Measurements from ENCODE around the gene KRTAP4-1. TPM values are rescaled to one million over a fixed set of nuclear protein-coding genes. Genes with fewer than 3 reads are reported as not detected.

The KRTAP4-1 gene
- total RNA-seq, 1 experiment from 2014 or later, result not detected

- no peak overlapping the region for H3K4me3 Mint-ChIP-seq (ENCODE audit: low read depth, unreplicated experiment)
- intact Hi-C loops (cut with micrococcal nuclease; ENCODE audit: unreplicated experiment), result no loop called here
- no peak for TF ChIP-seq CTCF (IDR thresholded peaks at IDR 0.05; ENCODE audit: unreplicated experiment)
- DNase-seq, result no peak
- CTCF ChIA-PET, result no interaction called here
- no peak overlapping the region for H3K27ac Mint-ChIP-seq (ENCODE audit: unreplicated experiment)
- no peaks in the 10 kb centered on the region for H3K27me3 Mint-ChIP-seq (ENCODE audit: unreplicated experiment)
- H3K4me1 Mint-ChIP-seq (ENCODE audit: low read depth, unreplicated experiment), result no peaks in the 10 kb centered on the region
- no peaks in the 10 kb centered on the region for H3K36me3 Mint-ChIP-seq (ENCODE audit: insufficient read depth, unreplicated experiment)
- no TSS peak for BruUV-seq (replicated peaks)
- H3K9me3 Mint-ChIP-seq (ENCODE audit: low read depth, unreplicated experiment), result no peaks in the 10 kb centered on the region
Measured at GRCh38 chr17:41226051-41226450, 41.3 kb upstream of the KRTAP4-1 start.

GRCh38 chr17:41223821-41224220 lies 39.1 kb upstream of the KRTAP4-1 start:
- CTCF ChIA-PET, result no interaction called here
- TF ChIP-seq CTCF (IDR thresholded peaks at IDR 0.05; ENCODE audit: unreplicated experiment), result no peak
- no peaks in the 10 kb centered on the region for H3K36me3 Mint-ChIP-seq (ENCODE audit: insufficient read depth, unreplicated experiment)
- no TSS peak for BruUV-seq (replicated peaks)
- no peaks in the 10 kb centered on the region for H3K4me1 Mint-ChIP-seq (ENCODE audit: low read depth, unreplicated experiment)
- no peak overlapping the region for H3K27ac Mint-ChIP-seq (ENCODE audit: unreplicated experiment)
- H3K4me3 Mint-ChIP-seq (ENCODE audit: low read depth, unreplicated experiment), result no peak overlapping the region
- no peaks in the 10 kb centered on the region for H3K27me3 Mint-ChIP-seq (ENCODE audit: unreplicated experiment)
- DNase-seq, result no peak
- peaks cover 4% of the 10 kb centered on the region for H3K9me3 Mint-ChIP-seq (ENCODE audit: low read depth, unreplicated experiment)
- intact Hi-C loops (cut with micrococcal nuclease; ENCODE audit: unreplicated experiment), result no loop called here

GRCh38 chr17:41215681-41216080 lies 31.0 kb upstream of the KRTAP4-1 start:
- H3K27me3 Mint-ChIP-seq (ENCODE audit: unreplicated experiment), result no peaks in the 10 kb centered on the region
- intact Hi-C loops (cut with micrococcal nuclease; ENCODE audit: unreplicated experiment), result no loop called here
- no peaks in the 10 kb centered on the region for H3K36me3 Mint-ChIP-seq (ENCODE audit: insufficient read depth, unreplicated experiment)
- peaks cover 15% of the 10 kb centered on the region for H3K4me1 Mint-ChIP-seq (ENCODE audit: low read depth, unreplicated experiment)
- no peak for DNase-seq
- no peak overlapping the region for H3K4me3 Mint-ChIP-seq (ENCODE audit: low read depth, unreplicated experiment)
- no peak overlapping the region for H3K27ac Mint-ChIP-seq (ENCODE audit: unreplicated experiment)
- BruUV-seq (replicated peaks), result no TSS peak
- no peak for TF ChIP-seq CTCF (IDR thresholded peaks at IDR 0.05; ENCODE audit: unreplicated experiment)
- H3K9me3 Mint-ChIP-seq (ENCODE audit: low read depth, unreplicated experiment), result peaks cover 4% of the 10 kb centered on the region
- CTCF ChIA-PET, result no interaction called here

GRCh38 chr17:41212524-41213169 lies 27.9 kb upstream of the KRTAP4-1 start:
- H3K4me1 Mint-ChIP-seq (ENCODE audit: low read depth, unreplicated experiment), result peaks cover 15% of the 10 kb centered on the region
- intact Hi-C loops (cut with micrococcal nuclease; ENCODE audit: unreplicated experiment), result no loop called here
- peaks cover 4% of the 10 kb centered on the region for H3K9me3 Mint-ChIP-seq (ENCODE audit: low read depth, unreplicated experiment)
- no peak for DNase-seq
- H3K4me3 Mint-ChIP-seq (ENCODE audit: low read depth, unreplicated experiment), result no peak overlapping the region
- no peak overlapping the region for H3K27ac Mint-ChIP-seq (ENCODE audit: unreplicated experiment)
- no peaks in the 10 kb centered on the region for H3K36me3 Mint-ChIP-seq (ENCODE audit: insufficient read depth, unreplicated experiment)
- CTCF ChIA-PET, result interaction anchor here (0.5 to 1.2 kb wide), 4 partner anchors 38 to 278 kb away, joined by 3 to 6 read pairs (median 3); partner anchors contain the start of gene KRTAP2-4
- no peaks in the 10 kb centered on the region for H3K27me3 Mint-ChIP-seq (ENCODE audit: unreplicated experiment)
- BruUV-seq (replicated peaks), result no TSS peak
- TF ChIP-seq CTCF (IDR thresholded peaks at IDR 0.05; ENCODE audit: unreplicated experiment), result no peak
